Esophagus squamous epithelium (tissue), 4 donors: ENCODE data around the gene TEX29.

ENCODE experiments used
- CTCF ChIP-seq, 6 experiments: fragments of 450-650 bp in 4 of 6; fragments of 200-600 bp in 2 of 6; sonication (generic) in 2 of 6; IDR thresholded peaks; one replicate each; pipeline ENCODE4 v1.5.1; 2016 to 2019; ENCODE audit warnings: antibody characterized with exemption in 6 of 6, mild to moderate bottlenecking in 4 of 6, moderate library complexity in 4 of 6
- POLR2A ChIP-seq, 4 donors: fragments of 450-650 bp; IDR thresholded peaks; one replicate each; pipeline ENCODE4 v1.6.1; 2017; ENCODE audit warnings: antibody characterized with exemption in 4 of 4, mild to moderate bottlenecking in 4 of 4, moderate library complexity in 3 of 4

- TF ChIP-seq CTCF (IDR thresholded peaks at IDR 0.05) (no peak), POLR2A (IDR thresholded peaks at IDR 0.05) (no peak)
Measured at GRCh38 chr13:111291908-111292307, 28.5 kb upstream of the TEX29 start.
